SK-N-SH treated with all-trans-retinoic acid at 6 μM for 48 hours (cell line): ENCODE measurements around the gene PCSK5.

ENCODE experiments used
- ATAC-seq: fragments of 200-7000 bp; cut with Tn5 transposase; 3 replicates; pipeline ENCODE4 v1.9.1; 2020; ENCODE audit warnings: mild to moderate bottlenecking, moderate library complexity
- ARNTL ChIP-seq: fragments of 450-650 bp; formaldehyde crosslinking; IDR thresholded peaks from 2 replicates; pipeline ENCODE4 v1.5.0; 2020; ENCODE audit warnings: low read depth, mild to moderate bottlenecking, moderate library complexity, borderline replicate concordance
- BACH2 ChIP-seq: fragments of 250-450 bp; sonication (Bioruptor Pico); IDR thresholded peaks from 2 replicates; pipeline ENCODE4 v1.9.0; 2021; ENCODE audit warnings: mild to moderate bottlenecking, borderline replicate concordance
- CSDC2 ChIP-seq: fragments of 250-450 bp; sonication (Bioruptor Pico); IDR thresholded peaks from 2 replicates; pipeline ENCODE4 v1.5.0; 2020; ENCODE audit warnings: mild to moderate bottlenecking, moderate library complexity
- ESRRG ChIP-seq: fragments of 250-450 bp; sonication (Bioruptor Pico); IDR thresholded peaks from 2 replicates; pipeline ENCODE4 v1.6.1; 2021; ENCODE audit warnings: mild to moderate bottlenecking
- GLIS3 ChIP-seq: fragments of 250-450 bp; sonication (Bioruptor Pico); IDR thresholded peaks from 2 replicates; pipeline ENCODE4 v1.5.0; 2020; ENCODE audit warnings: mild to moderate bottlenecking, moderate library complexity
- ISL1 ChIP-seq: fragments of 250-450 bp; sonication (Bioruptor Pico); IDR thresholded peaks from 2 replicates; pipeline ENCODE4 v2.1.2; 2022; ENCODE audit warnings: mild to moderate bottlenecking, moderate library complexity
- OSR1 ChIP-seq: fragments of 250-450 bp; sonication (Bioruptor Pico); IDR thresholded peaks from 2 replicates; pipeline ENCODE4 v1.8.0; 2022; ENCODE audit warnings: moderate library complexity, mild to moderate bottlenecking, inconsistent platforms
- PPARA ChIP-seq: fragments of 250-450 bp; sonication (Bioruptor Pico); IDR thresholded peaks from 2 replicates; pipeline ENCODE4 v1.5.0; 2020; ENCODE audit warnings: mild to moderate bottlenecking, borderline replicate concordance
- RARB ChIP-seq: fragments of 250-450 bp; sonication (Bioruptor Pico); IDR thresholded peaks from 2 replicates; pipeline ENCODE4 v1.8.0; 2021; ENCODE audit warnings: mild to moderate bottlenecking, moderate library complexity
- SNAI2 ChIP-seq: fragments of 250-450 bp; sonication (Bioruptor Pico); IDR thresholded peaks from 2 replicates; pipeline ENCODE4 v1.5.0; 2020; ENCODE audit warnings: mild to moderate bottlenecking, moderate library complexity
- TOX ChIP-seq: fragments of 250-450 bp; sonication (Bioruptor Pico); IDR thresholded peaks from 2 replicates; pipeline ENCODE4 v1.8.0; 2021; ENCODE audit warnings: mild to moderate bottlenecking, moderate library complexity, borderline replicate concordance
- ZC3H10 ChIP-seq: fragments of 250-450 bp; sonication (Bioruptor Pico); IDR thresholded peaks from 2 replicates; pipeline ENCODE4 v1.5.1; 2021; ENCODE audit warnings: mild to moderate bottlenecking, moderate library complexity
- ZFP3 ChIP-seq: fragments of 250-450 bp; sonication (Bioruptor Pico); IDR thresholded peaks from 2 replicates; pipeline ENCODE4 v1.5.0; 2020; ENCODE audit warnings: mild to moderate bottlenecking, moderate library complexity
- ZFP30 ChIP-seq: fragments of 450-650 bp; formaldehyde crosslinking; IDR thresholded peaks from 2 replicates; pipeline ENCODE4 v1.5.0; 2022; ENCODE audit warnings: mild to moderate bottlenecking, moderate library complexity
- ZNF565 ChIP-seq: fragments of 450-650 bp; formaldehyde crosslinking; conservative IDR thresholded peaks from 2 replicates; pipeline ENCODE4 v1.5.0; 2020; ENCODE audit warnings: low read depth, mild to moderate bottlenecking, moderate library complexity
- ZNF70 ChIP-seq: fragments of 450-650 bp; formaldehyde crosslinking; IDR thresholded peaks from 2 replicates; pipeline ENCODE4 v1.5.0; 2020; ENCODE audit warnings: mild to moderate bottlenecking, moderate library complexity
- ZNF8 ChIP-seq: fragments of 450-650 bp; formaldehyde crosslinking; IDR thresholded peaks from 2 replicates; pipeline ENCODE4 v1.5.0; 2020; ENCODE audit warnings: mild to moderate bottlenecking, moderate library complexity
- TF ChIP-seq, protein P1 (sequence below): fragments of 250-450 bp; sonication (Bioruptor Pico); IDR thresholded peaks from 2 replicates; pipeline ENCODE4 v1.5.1; 2021; ENCODE audit warnings: mild to moderate bottlenecking, moderate library complexity
- TF ChIP-seq, protein P2 (sequence below): fragments of 250-450 bp; sonication (Bioruptor Pico); IDR thresholded peaks from 2 replicates; pipeline ENCODE4 v1.5.0; 2020; ENCODE audit warnings: mild to moderate bottlenecking, moderate library complexity
- TF ChIP-seq, protein P3 (sequence below): fragments of 250-450 bp; sonication (Bioruptor Pico); IDR thresholded peaks from 2 replicates; pipeline ENCODE4 v1.8.0; 2020; ENCODE audit warnings: mild to moderate bottlenecking, moderate library complexity, borderline replicate concordance
- TF ChIP-seq, protein P4 (sequence below): fragments of 250-450 bp; sonication (Bioruptor Pico); IDR thresholded peaks from 2 replicates; pipeline ENCODE4 v1.5.1; 2020; ENCODE audit warnings: low read depth, mild to moderate bottlenecking, moderate library complexity
- TF ChIP-seq, protein P5 (sequence below): fragments of 250-450 bp; sonication (Bioruptor Pico); IDR thresholded peaks from 2 replicates; pipeline ENCODE4 v1.8.0; 2021; ENCODE audit warnings: low read depth, mild to moderate bottlenecking, moderate library complexity, borderline replicate concordance

The PCSK5 gene

DNA sequence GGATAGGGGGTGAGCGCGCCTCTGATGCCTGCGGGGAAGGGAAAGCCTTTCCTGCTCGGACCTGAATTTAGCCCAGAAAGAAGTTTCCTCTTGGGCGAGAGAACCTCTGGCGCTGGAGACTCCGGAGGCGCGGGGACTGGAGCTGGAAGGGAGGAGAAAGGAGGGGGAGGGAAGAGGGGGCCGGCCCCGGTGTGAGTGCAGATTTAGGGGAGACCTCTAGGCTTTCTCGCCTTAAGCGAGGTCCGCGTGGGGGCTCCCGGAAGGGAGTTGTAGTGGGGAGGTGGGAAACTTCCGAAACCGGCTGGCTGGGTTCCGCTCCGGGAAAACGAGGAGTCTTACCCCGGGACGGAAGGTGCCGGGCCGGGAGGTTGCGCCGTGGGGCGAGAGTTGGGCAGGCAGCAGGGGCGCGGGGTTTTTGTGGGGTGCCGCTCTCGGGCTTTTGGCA lies 1.3 kb downstream of the PCSK5 start:
- ATAC-seq: no peak
- TF ChIP-seq ARNTL (CRISPR knock-in tag): no peak
- no peak for TF ChIP-seq SNAI2 (CRISPR knock-in tag)
- TF ChIP-seq ZFP30 (CRISPR knock-in tag): no peak
- TF ChIP-seq GLIS3: no peak
- TF ChIP-seq ISL1 (CRISPR knock-in tag): no peak
- TF ChIP-seq ZC3H10 (CRISPR knock-in tag): no peak
- no peak for TF ChIP-seq RARB (CRISPR knock-in tag)
- no peak for TF ChIP-seq ZFP3 (CRISPR knock-in tag)
- no peak for TF ChIP-seq ZNF8 (CRISPR knock-in tag)
- TF ChIP-seq OSR1 (CRISPR knock-in tag): no peak

DNA sequence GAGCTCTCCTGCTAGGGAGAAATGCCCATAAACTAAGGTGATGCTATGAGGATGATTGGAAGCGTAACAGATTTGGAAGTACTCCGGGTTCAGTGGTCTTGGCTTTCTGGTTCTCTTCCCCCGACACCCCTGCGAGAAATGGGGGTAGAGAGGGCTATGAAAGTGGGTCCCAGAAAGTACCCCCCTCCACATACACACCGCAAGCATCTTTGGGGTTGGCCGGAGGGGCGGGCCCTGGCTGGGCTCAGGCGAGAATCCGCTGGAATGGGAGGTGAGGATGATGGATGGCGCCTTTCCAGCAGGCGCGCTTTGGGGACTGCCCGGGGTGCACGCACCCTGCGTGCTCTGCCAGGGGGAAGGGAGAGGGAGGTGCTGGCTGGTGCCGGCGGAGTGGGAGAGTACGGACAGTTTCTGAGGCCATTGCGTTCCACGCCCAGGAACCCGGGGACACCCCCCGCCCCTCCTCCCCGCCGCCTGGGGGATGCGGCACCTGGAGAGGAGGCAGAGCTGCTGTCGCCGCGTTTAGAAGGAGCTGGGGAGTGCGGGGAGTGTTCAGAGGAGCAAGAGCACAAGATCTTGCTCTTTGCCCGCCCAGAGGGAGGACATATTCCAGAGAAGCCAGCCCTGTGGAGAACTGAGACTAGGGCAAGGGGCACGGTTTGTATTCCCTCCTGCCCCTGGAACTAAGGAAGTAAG lies 1.9 kb downstream of the PCSK5 start:
- no peak for ATAC-seq
- no peak for TF ChIP-seq ZNF565 (CRISPR knock-in tag)
- TF ChIP-seq ESRRG (CRISPR knock-in tag): no peak
- TF ChIP-seq TOX (CRISPR knock-in tag): no peak
- TF ChIP-seq BACH2: no peak
- TF ChIP-seq ZC3H10 (CRISPR knock-in tag): no peak
- TF ChIP-seq, protein P1, sequence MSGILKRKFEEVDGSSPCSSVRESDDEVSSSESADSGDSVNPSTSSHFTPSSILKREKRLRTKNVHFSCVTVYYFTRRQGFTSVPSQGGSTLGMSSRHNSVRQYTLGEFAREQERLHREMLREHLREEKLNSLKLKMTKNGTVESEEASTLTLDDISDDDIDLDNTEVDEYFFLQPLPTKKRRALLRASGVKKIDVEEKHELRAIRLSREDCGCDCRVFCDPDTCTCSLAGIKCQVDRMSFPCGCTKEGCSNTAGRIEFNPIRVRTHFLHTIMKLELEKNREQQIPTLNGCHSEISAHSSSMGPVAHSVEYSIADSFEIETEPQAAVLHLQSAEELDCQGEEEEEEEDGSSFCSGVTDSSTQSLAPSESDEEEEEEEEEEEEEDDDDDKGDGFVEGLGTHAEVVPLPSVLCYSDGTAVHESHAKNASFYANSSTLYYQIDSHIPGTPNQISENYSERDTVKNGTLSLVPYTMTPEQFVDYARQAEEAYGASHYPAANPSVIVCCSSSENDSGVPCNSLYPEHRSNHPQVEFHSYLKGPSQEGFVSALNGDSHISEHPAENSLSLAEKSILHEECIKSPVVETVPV (CRISPR knock-in tag): no peak
- no peak for TF ChIP-seq ZNF70 (CRISPR knock-in tag)
- TF ChIP-seq OSR1 (CRISPR knock-in tag): no peak
- TF ChIP-seq RARB (CRISPR knock-in tag): no peak
- TF ChIP-seq GLIS3: no peak
- TF ChIP-seq, protein P2, sequence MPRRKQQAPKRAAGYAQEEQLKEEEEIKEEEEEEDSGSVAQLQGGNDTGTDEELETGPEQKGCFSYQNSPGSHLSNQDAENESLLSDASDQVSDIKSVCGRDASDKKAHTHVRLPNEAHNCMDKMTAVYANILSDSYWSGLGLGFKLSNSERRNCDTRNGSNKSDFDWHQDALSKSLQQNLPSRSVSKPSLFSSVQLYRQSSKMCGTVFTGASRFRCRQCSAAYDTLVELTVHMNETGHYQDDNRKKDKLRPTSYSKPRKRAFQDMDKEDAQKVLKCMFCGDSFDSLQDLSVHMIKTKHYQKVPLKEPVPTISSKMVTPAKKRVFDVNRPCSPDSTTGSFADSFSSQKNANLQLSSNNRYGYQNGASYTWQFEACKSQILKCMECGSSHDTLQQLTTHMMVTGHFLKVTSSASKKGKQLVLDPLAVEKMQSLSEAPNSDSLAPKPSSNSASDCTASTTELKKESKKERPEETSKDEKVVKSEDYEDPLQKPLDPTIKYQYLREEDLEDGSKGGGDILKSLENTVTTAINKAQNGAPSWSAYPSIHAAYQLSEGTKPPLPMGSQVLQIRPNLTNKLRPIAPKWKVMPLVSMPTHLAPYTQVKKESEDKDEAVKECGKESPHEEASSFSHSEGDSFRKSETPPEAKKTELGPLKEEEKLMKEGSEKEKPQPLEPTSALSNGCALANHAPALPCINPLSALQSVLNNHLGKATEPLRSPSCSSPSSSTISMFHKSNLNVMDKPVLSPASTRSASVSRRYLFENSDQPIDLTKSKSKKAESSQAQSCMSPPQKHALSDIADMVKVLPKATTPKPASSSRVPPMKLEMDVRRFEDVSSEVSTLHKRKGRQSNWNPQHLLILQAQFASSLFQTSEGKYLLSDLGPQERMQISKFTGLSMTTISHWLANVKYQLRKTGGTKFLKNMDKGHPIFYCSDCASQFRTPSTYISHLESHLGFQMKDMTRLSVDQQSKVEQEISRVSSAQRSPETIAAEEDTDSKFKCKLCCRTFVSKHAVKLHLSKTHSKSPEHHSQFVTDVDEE (CRISPR knock-in tag): no peak
- TF ChIP-seq ZFP30 (CRISPR knock-in tag): no peak
- TF ChIP-seq, protein P3, sequence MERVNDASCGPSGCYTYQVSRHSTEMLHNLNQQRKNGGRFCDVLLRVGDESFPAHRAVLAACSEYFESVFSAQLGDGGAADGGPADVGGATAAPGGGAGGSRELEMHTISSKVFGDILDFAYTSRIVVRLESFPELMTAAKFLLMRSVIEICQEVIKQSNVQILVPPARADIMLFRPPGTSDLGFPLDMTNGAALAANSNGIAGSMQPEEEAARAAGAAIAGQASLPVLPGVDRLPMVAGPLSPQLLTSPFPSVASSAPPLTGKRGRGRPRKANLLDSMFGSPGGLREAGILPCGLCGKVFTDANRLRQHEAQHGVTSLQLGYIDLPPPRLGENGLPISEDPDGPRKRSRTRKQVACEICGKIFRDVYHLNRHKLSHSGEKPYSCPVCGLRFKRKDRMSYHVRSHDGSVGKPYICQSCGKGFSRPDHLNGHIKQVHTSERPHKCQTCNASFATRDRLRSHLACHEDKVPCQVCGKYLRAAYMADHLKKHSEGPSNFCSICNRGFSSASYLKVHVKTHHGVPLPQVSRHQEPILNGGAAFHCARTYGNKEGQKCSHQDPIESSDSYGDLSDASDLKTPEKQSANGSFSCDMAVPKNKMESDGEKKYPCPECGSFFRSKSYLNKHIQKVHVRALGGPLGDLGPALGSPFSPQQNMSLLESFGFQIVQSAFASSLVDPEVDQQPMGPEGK: no peak
- TF ChIP-seq CSDC2 (CRISPR knock-in tag): no peak
- TF ChIP-seq ZNF8 (CRISPR knock-in tag): no peak

DNA sequence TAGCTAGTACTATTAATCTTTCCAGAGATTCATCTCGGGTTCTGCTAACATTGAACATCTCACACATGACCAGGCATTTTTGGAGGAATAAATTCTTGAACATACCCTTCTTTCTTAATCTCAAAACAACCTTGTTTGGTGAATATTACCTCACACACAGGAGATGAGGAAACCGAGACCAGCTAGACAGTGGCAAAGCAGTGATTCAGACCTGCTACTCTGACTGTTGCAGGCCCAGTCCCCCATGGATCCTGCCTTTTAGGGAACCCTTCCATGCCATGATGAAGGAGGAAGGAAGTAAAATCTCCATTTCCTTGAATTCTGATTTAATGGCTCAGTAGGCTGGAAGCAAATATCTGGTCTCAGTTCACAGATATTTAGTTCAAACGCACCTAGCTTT lies 2.6 kb downstream of the PCSK5 start:
- no peak for ATAC-seq
- no peak for TF ChIP-seq ISL1 (CRISPR knock-in tag)
- TF ChIP-seq OSR1 (CRISPR knock-in tag): no peak
- TF ChIP-seq, protein P4, sequence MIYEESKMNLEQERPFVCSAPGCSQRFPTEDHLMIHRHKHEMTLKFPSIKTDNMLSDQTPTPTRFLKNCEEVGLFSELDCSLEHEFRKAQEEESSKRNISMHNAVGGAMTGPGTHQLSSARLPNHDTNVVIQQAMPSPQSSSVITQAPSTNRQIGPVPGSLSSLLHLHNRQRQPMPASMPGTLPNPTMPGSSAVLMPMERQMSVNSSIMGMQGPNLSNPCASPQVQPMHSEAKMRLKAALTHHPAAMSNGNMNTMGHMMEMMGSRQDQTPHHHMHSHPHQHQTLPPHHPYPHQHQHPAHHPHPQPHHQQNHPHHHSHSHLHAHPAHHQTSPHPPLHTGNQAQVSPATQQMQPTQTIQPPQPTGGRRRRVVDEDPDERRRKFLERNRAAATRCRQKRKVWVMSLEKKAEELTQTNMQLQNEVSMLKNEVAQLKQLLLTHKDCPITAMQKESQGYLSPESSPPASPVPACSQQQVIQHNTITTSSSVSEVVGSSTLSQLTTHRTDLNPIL: no peak
- no peak for TF ChIP-seq ZNF565 (CRISPR knock-in tag)
- TF ChIP-seq, protein P5, sequence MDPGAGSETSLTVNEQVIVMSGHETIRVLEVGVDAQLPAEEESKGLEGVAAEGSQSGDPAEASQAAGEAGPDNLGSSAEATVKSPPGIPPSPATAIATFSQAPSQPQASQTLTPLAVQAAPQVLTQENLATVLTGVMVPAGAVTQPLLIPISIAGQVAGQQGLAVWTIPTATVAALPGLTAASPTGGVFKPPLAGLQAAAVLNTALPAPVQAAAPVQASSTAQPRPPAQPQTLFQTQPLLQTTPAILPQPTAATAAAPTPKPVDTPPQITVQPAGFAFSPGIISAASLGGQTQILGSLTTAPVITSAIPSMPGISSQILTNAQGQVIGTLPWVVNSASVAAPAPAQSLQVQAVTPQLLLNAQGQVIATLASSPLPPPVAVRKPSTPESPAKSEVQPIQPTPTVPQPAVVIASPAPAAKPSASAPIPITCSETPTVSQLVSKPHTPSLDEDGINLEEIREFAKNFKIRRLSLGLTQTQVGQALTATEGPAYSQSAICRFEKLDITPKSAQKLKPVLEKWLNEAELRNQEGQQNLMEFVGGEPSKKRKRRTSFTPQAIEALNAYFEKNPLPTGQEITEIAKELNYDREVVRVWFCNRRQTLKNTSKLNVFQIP (CRISPR knock-in tag): no peak
- TF ChIP-seq, protein P1 (CRISPR knock-in tag): no peak
- no peak for TF ChIP-seq SNAI2 (CRISPR knock-in tag)
- no peak for TF ChIP-seq GLIS3
- TF ChIP-seq TOX (CRISPR knock-in tag): no peak
- no peak for TF ChIP-seq PPARA (CRISPR knock-in tag)
- TF ChIP-seq, protein P3: no peak
- TF ChIP-seq ZNF8 (CRISPR knock-in tag): no peak
